HG02973 (cell line): ENCODE measurements around the gene RASGEF1C.

Experiments used
- ATAC-seq: cut with Tn5 transposase; IDR thresholded peaks from one replicate; pipeline ENCODE4 v1.9.1; 2021; ENCODE audit warnings: moderate library complexity; ENCODE audit not compliant: unreplicated experiment

RASGEF1C gene

DNA sequence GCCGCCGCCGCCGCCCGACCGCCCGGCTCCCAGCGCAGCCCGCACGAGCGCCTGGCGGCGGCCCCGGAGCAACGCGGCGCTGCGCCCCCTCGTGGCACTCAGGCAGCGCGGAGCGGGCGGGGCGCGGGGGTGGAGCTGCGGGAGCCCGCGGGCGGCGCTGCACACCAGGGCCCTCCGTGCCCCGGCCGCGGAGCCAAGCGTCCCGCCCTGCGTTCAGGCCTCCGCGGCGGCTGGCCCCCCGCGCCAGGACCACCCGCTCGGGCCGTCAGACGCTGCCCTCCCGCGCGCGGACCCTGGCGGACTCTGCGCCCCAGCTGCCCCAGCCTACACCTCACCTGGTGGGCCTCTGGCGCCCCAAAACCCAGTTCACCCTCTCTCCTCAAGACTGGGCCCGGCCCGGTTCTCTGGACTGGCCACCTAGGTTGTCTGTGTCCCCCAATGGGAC, at the start of gene RASGEF1C:
TSS of gene RASGEF1C (minus strand) at position 75 of the 445 bp plus-strand sequence. CDS start 71,159 bp downstream, outside the sequence.
- ATAC-seq: peak; percentile 75

DNA sequence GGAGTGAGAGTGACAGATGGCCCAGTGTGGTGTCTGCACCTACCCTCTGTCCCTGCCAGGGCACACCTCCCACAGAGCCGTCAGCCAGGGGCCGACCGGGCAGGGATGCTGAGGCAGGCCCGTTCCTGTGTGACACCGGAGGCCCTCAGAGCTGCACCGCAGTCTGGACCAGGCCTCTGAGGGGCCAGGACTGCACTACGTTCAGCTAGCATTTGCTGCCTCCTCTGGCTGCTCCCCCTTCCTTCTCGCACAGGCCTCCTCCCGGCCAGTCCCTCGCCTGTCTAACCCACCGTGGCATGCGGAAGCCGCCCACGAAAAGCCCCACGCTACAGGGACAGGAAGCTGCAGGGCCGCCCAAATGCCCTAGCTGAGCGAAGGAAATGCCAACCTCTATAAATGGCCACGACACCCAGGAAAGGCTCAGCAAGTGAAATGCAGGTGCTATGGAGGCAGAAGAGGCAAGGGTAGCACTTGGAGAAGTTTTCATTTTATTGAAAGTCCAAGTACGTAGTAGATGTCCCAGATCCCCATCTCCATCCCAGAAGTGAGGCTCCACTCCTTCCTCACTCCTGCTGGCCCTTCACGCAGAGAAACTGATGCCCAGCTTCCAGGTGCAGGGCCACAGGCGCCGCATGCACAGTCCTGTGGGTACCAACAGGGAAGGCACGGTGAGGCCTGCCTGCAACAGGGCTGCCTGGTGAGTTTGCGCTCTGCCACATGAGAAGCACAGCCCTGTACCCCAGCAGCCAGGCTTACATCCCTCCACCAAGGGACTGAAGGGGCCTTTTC, 44.2 kb upstream of the RASGEF1C start:
- no peak for ATAC-seq

DNA sequence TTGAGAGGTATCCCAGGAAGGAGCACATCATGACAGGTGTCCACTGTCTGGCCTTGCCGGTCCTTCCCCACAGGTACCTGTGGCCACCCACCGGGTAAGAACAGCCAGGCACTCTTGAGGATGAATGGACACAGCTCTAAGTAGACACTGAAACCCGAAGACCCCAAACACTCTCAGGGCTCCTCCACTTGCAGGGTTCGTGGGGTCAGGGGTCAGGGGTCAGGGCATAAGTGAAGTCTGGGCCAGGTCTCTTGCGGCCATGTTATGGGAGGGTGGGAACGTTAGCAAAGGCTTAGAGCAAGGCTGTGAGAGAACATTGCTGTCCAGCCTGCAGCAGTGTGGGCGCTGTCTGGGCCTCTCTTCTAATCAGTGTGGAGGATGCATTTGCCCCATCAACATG, 42.9 kb upstream of the RASGEF1C start:
- ATAC-seq: no peak

DNA sequence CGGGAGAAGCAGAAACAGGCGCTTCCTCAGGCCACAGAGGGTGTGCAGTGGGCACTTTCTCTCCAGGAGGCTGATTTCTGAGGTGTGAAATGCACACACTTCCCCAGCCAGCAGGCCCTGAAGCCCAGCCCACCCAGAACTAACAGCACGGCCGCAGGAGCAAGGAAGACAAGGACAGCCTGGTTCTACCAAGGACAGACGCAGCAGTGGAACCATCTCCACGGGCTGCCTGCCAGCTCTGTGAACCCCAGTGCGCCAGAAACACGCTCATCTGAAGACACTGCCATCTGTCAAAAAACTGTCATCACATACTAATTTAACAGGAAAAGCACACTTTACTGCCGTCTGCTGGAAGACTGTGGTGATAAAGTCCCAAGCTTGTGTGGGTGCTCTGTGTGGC, 42.1 kb upstream of the RASGEF1C start:
- no peak for ATAC-seq

DNA sequence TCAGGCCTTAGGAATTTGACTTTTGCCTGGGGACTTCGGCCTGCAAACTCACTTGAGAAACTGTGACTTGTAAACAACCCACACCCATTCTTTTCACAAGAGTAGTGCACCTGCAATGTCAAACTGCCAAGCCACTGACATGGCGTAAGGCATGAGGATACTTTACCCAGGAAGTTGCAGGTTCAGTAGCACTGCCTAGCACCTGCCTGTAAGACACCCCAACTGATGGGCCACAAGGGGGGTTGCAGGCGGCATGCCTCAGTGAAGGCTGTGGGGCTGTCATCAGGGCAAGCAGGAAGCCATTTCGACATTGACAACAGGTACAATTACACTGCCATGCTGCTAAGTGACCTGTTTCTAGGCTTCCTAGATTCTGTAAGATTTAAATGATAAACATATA, 41.3 kb upstream of the RASGEF1C start:
- no peak for ATAC-seq

DNA sequence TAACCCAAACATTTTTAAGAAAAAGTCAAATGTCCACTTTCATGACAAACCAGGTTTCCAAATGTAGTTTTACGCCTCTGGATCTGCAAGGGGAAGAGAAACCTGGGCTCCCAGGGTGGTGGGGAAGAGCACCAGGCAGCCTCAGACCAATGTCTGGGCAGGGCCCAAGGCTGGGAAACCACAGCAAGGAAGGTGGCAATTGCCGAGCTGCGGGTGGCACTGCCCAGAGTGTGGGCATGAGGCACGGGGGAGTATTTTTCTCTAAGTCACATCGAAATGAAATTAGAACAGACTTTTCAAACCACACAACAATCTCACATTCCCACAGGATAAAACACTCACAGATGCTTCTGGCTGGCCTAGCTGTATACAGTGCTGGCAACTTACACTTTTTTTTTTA, 32.6 kb upstream of the RASGEF1C start:
- ATAC-seq: no peak

DNA sequence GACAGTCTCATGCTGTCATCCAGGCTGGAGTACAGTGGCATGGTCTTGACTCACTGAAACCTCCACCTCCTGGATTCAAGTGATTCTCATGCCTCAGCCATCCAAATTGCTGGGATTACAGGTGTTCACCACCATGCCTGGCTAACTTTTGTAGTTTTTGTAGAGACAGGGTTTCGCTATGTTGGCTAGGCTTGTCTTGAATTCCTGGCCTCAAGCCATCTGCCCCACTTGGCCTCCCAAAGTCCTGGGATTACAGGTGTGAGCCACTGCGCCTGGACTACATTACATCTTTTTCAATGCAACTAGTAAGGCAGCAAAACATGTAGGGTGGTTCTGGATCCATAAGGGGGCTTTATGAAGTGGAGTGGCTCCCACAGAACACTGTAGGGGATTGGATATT, 29.6 kb upstream of the RASGEF1C start:
- ATAC-seq: no peak

DNA sequence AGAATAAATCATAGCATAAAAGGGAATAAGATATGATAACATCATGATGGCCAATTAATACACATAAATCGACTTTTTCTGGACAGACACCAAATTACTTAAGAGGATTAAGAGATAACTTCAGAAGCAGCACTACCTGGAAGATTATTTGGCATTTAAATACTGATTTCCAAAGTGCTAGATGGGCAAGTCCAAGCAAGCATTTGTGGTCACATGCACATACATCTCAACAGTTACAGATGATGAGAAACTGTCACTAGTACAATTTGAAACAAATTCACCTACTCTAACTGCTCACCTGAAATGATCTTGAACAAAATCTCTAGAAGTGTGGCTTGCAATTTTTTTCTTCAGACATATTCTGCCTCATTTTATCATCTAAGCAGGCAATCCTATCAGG, 26.8 kb upstream of the RASGEF1C start:
- no peak for ATAC-seq

DNA sequence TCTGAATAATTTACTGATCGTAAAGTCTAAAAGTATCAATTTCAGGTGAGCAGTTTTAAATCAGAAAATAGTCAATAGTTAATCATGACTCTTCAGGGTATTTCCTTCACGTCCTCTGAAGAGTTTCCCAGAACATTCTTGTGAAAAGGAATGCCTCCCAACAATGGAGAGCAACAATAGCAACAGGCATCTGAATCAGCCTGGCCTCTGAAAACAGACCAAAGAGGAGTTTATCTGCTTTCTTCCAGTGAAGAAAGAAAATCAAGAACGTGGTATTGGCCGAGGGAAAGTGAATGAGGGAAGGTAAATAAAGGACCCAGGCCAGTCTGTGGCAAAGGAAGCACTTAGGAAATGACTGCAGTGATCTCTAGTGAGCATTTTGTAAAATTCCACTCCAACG, 26.1 kb upstream of the RASGEF1C start:
- no peak for ATAC-seq

DNA sequence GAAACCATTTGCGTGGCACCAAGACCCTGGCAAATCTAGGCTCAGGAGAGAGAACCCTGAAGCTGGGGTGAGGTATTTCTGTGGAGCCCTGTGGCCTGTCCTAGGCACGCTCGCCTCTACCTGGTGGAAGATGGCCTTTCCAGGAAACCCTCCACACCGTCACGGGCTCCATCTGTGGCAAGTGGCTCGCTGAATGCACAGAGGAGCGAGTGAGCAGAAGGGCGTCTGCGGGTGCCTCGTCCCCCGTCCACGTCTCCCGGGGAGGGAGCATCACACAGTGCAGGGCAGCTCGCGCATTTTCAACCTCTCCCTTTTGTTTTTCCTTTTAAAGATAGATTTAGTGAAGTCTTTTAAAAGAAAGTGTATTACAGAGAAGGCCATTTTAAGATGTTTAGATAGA, 25.3 kb upstream of the RASGEF1C start:
- ATAC-seq: no peak

DNA sequence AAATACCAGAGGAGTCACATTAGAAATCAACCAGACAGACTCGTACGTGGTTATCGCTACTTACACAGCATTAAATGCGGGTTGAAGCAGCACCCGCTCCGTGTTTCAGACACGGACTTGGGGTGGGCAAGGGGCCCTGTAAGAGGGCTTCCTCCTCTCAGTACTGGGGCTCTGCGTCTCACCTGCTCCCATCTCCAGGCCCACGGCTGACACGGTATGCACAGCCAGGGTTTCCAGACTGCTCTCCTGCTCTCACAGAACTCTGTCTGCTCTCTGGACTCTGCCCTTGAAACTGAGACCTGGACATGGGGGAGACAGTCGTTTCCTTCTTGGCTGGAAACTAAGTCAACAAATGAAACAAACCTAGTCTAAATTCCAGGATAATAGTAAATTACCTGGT, 24.7 kb upstream of the RASGEF1C start:
- ATAC-seq: no peak

DNA sequence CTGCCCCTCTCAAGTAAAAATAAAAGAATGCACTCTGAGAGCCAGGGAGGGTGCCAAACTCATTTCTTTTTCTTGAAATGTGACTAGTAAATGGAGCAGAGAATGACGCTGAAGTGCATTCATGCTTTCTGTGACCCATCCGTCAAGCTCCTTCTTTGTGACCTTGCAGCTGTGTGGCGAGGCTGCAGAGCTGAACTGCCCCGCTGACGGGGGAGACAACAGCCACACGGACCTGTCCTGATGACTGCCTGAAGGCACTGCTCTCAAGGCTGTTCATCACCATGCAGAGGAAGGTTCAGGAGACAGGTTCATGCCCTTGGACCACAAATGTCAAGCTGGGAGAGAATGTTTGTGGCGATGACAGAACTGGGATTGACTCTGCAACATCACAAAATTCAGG, 21.0 kb upstream of the RASGEF1C start:
- ATAC-seq: no peak

DNA sequence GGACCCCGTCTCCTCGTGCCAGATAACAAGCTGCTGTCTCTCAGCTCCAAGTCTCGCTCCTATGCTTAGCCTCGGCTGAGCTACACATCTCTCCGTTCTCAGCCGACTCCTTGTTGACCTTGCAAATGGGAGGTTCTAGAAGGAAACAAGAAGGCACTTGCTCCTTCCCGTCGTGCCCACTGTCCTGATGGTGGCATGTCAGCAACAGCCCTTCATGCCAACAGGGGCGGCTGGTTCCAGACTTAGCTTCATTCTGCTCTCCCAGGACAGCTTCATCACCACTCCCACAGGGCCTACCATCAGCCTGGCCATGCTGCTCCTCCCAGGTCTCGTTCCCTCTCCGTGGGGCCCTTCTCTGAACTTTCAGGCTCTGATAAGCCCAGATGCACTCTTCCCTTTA, 13.0 kb upstream of the RASGEF1C start:
- no peak for ATAC-seq

DNA sequence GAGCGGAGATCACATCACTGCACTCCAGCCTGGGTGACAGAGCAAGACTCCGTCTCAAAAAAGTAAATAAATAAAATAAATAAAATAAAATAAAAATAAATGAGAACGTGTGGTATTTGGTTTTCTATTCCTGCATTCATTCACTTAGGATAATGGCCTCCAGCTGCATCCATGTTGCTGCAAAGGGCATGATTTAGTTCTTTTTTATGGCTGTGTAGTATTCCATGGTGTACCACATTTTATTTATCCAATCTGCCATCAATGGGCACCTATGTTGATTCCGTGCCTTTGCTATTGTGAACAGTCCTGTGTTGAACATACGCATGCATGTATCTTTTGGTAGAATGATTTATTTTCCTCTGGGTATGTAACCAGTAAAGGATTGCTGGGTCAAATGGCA, 8.8 kb upstream of the RASGEF1C start:
- no peak for ATAC-seq

DNA sequence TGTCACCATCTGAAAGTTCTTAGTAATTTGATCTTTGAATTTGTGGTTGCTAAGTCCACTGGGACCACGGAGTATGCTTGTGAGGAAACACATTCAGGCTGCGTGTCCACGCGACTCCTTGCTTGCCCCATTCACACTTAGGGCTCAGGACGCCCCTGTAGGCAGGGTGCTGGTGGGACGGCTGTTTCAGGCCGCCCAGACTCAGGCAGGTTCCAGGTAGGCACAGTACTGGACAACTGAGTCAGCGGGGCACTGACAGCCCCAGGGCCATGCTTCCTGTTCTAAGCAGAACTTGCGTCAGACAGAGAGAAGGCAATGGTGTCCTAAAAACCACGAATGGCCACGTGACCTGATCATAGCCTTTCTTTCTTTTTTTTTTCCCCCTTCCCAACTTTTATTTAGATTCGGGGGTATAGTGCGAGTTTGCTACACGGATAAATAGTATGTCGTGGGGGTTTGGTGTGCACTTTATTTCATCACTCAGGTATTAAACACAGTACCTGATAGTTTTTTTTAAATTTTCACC, 7.7 kb upstream of the RASGEF1C start:
- no peak for ATAC-seq

DNA sequence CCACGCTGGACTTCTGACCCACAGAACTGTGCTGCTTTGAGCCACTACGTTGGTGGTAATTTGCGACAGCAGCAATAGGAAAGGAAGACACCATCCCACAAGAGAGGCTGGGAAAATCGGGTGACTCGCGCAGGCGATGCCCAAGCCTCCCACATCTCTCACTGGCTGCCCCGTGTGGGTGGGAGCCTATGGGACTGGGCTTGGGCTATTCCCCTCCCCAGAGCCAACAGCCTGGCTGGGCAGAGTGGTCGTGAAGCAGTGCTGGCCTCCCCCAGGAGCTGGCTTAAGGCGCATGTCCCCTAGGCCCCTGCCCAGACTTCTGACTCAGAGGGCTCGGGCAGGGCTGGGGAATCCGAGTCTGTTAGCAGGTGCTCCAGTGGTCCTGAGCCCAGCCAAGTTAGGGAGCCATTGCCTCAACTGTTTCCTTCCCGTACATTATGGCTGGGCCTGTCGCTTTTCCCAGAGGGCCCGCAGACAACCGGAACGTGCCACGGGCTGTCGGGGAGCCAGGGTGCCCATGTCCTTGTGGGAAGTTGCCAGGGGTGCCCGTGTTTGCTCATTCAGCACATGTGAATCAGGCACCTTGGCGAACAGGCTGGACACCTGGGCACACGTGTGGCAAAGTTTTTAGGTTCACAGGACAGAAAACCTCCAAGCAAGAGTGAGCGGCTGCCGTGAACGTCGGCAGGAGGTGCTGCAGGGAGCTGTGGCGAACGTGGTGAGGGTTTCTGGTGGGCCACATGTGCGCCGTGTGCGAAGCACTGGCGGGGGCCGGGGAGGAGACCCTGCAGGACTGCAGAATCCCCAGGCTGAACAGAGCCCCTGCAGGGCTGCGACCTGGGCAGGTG, 7.0 kb upstream of the RASGEF1C start:
- no peak for ATAC-seq

DNA sequence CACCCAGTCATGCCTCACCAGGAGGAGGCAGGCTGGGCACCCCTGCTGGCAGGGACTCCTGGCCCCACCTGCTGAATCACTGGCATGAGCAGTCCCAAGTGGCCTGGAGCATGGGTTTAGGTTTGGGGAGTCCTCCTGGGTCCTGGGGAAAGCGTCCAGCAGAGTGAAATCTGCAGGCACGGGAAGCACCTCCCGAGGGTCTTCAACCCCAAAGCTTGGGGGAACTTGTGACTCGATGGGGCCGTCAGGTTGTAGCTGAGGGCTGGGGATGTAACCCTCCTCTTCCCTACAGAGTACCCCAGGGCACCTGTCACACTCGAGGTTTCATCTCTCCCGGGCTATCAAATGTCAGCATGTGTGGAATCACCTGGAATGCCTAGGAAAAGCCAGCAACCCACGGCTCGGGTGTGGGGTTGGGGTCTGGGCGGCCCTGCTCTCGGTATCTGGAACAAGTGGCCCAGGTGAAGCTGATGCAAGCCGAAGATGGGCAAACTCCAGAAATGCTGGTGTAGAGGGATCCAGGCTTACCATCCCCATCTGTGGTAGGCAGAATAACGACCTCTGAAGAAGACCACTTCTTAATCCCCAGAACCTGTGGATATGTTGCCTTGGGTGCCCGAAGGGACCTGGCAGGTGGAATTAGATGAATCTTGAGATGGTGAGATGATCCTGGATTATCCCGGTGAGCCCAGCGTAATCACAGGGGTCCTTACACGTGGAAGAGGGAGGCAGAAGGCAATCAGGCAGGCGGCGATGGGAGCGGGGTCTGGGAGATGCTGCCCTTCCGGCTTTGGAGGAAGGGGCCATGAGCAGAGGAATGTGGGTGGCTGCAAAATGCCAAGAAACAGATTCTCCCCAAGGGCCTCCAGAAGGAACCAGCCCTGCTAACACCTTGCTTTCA, 6.1 kb upstream of the RASGEF1C start:
- no peak for ATAC-seq

DNA sequence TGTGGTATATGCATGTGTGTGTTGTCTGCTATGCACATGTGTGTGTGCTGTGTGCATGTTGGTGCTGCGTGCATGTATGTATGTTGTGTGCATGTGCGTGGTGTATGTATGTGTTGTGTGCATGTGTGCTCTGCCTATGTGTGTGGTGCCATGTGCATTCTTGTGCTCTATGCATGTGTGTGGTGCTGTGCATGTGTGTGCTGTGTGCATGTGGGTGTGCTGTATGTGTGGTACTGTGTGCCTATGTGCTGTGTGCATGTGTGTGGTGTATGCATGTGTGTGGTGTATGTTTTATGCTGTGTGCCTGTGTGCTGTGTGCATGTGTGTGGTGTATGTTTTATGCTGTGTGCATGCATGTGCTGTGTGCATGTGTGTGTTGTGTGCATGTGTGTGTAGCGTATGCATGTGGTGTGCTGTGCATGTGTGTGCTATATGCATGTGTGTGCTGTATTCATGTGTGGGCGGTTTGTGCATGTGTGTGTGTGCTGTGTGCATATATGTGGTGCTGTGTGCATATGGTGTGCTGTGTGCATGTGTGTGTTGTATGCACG, 4.7 kb upstream of the RASGEF1C start:
- no peak for ATAC-seq

DNA sequence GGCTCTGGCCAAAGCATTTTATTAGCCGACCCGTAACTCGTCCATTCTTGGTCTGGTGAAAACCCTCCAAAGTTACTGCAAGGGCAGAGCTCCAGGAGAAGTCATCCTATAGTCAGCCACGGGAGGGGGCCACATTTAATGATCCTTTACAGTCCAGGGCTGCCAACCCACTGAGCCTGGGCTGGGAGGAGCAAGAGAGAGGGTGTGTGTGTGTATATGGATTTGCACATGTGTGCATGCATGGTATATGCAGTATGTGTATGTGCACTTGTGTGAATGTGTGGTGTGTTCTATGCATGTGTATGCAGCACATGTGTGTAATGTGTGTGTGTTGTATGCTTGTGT, 4.2 kb upstream of the RASGEF1C start:
- ATAC-seq: no peak

DNA sequence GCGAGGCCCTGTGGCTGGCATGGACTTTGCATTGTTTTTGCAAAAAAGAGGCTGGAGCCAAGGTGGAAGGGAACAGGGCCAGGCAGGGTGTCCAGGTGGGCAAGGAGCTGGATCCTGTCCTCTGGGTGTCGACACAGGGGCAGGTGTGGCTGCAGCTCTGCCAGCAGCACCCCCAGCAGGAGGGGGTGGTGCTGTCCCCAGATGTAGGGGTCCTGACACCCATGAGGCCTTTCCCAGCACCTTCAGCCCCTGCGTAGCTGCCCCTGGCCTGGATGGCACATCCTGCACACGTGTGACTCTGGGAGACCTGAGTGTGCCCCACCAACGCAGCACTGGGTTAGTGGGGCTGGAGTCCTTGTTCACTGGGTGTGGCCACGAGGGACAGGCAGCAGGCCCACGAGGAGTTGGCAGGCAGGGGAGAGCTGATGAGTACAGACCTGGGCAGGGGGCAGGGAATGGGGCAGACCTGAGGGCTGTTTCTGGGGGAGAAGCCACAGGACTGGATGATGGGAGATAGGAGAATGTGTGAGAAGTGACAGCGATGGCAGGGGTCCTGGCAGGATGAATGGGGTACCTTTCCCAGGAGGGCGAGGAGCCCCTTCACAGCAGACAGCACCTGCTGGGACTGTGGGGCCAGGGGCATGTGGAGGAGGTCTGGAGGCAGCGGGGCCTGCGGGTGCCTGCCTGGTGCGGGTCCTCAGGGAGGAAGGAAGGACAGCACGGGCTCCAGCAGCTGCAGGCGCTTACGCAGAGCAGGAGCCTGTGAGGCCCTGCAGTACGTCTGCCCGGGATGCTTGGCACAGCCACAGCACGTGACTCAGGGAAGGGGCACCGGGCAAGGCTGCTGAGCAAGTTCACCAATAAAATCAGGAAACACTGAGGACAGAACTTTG, 3.6 kb upstream of the RASGEF1C start:
- no peak for ATAC-seq
